ENCODE measurements around the gene ALDH1B1.
A peak's percentile ranks its signal among the peaks of the same experiment; 100 is the strongest.
"Not testable (repeated sequence)": the region's sequence is repeated elsewhere in the genome, so short reads cannot be mapped to it uniquely, and the experiment has no call there.

Gene ALDH1B1

GRCh38 chr9:38360839-38361472 lies 31.5 kb upstream of the ALDH1B1 start:
- FAIRE-seq = no peak
- DNase-seq (ENCODE audit: low spot score) = peak; percentile 54

GRCh38 chr9:38361473-38361850 lies 31.0 kb upstream of the ALDH1B1 start:
- no peak for DNase-seq (ENCODE audit: low spot score)
- no peak for FAIRE-seq

- FAIRE-seq = no peak
- DNase-seq (ENCODE audit: low spot score) = peak; percentile 66
Measured at GRCh38 chr9:38362852-38363588, 29.5 kb upstream of the ALDH1B1 start.

- FAIRE-seq (no peak), DNase-seq (ENCODE audit: low spot score) (no peak)
Measured at GRCh38 chr9:38363589-38363925, 28.9 kb upstream of the ALDH1B1 start.

- FAIRE-seq = no peak
Measured at GRCh38 chr9:38367898-38368297, 24.6 kb upstream of the ALDH1B1 start.

GRCh38 chr9:38368731-38369130 lies 23.8 kb upstream of the ALDH1B1 start:
- no peak for FAIRE-seq
- no peak for DNase-seq (ENCODE audit: low spot score)

More at GRCh38 chr9:38367898-38368297, 24.6 kb upstream of the ALDH1B1 start:
- no peak for DNase-seq (ENCODE audit: low spot score)

- no peak for FAIRE-seq
- no peak for DNase-seq (ENCODE audit: low spot score)
Measured at GRCh38 chr9:38370176-38370575, 22.3 kb upstream of the ALDH1B1 start.

GRCh38 chr9:38371495-38371894 lies 21.0 kb upstream of the ALDH1B1 start:
- DNase-seq (ENCODE audit: low spot score) = peak; percentile 24

GRCh38 chr9:38372762-38373619 lies 19.5 kb upstream of the ALDH1B1 start:
- DNase-seq (ENCODE audit: low spot score) = no peak
- no peak for FAIRE-seq

More at GRCh38 chr9:38371495-38371894, 21.0 kb upstream of the ALDH1B1 start:
- no peak for FAIRE-seq

GRCh38 chr9:38373679-38374078 lies 18.8 kb upstream of the ALDH1B1 start:
- no peak for FAIRE-seq
- no peak for DNase-seq (ENCODE audit: low spot score)

GRCh38 chr9:38374847-38375571 lies 17.5 kb upstream of the ALDH1B1 start:
- DNase-seq (ENCODE audit: low spot score) (no peak), FAIRE-seq (no peak)

GRCh38 chr9:38375572-38375963 lies 16.9 kb upstream of the ALDH1B1 start:
- DNase-seq (ENCODE audit: low spot score) (no peak), FAIRE-seq (no peak)

- FAIRE-seq (no peak), DNase-seq (ENCODE audit: low spot score) (no peak)
Measured at GRCh38 chr9:38376021-38376670, 16.4 kb upstream of the ALDH1B1 start.

- not testable (repeated sequence) for DNase-seq (ENCODE audit: low spot score); FAIRE-seq
Measured at GRCh38 chr9:38377336-38378083, 15.0 kb upstream of the ALDH1B1 start.

- DNase-seq (ENCODE audit: low spot score) = peak; percentile 5
- no peak for FAIRE-seq
Measured at GRCh38 chr9:38380230-38380871, 12.2 kb upstream of the ALDH1B1 start.

GRCh38 chr9:38380872-38381534 lies 11.5 kb upstream of the ALDH1B1 start:
- no peak for FAIRE-seq

GRCh38 chr9:38382141-38382540 lies 10.4 kb upstream of the ALDH1B1 start:
- FAIRE-seq (no peak), DNase-seq (ENCODE audit: low spot score) (no peak)

More at GRCh38 chr9:38380872-38381534, 11.5 kb upstream of the ALDH1B1 start:
- DNase-seq (ENCODE audit: low spot score) = no peak

- FAIRE-seq (no peak), DNase-seq (ENCODE audit: low spot score) (no peak)
Measured at GRCh38 chr9:38384990-38385848, 7.3 kb upstream of the ALDH1B1 start.
